GM23338 (cell line): ENCODE measurements around the gene NFYA.

Experiments
- CREB1 ChIP-seq: fragments of 250-450 bp; sonication (Bioruptor Pico); IDR thresholded peaks from 2 replicates; pipeline ENCODE4 v1.5.0; 2020; ENCODE audit warnings: low read depth, mild to moderate bottlenecking, moderate library complexity
- CTCF ChIP-seq, 2 experiments: fragments of 200-600 bp in 1 of 2; sonication (generic) in 1 of 2; conservative IDR thresholded peaks; 2 replicates each; pipeline versions ENCODE4 v1.5.1 to v1.6.1; 2016 to 2017; ENCODE audit warnings: antibody characterized with exemption in 2 of 2, low read depth in 2 of 2, mild to moderate bottlenecking in 2 of 2, moderate library complexity in 1 of 2
- EZH2 ChIP-seq: fragments of 200-600 bp; sonication (generic); IDR thresholded peaks from one replicate; pipeline ENCODE4 v1.8.0; 2017; ENCODE audit warnings: antibody characterized with exemption, mild to moderate bottlenecking, low read depth; ENCODE audit not compliant: unreplicated experiment
- EZH2phosphoT487 ChIP-seq: fragments of 200-600 bp; sonication (generic); IDR thresholded peaks from one replicate; pipeline ENCODE4 v1.8.1; 2018; ENCODE audit warnings: antibody characterized with exemption; ENCODE audit not compliant: unreplicated experiment
- JUNB ChIP-seq: IDR thresholded peaks from one replicate; pipeline ENCODE4 v1.6.1; 2016; ENCODE audit warnings: antibody characterized with exemption; ENCODE audit not compliant: unreplicated experiment
- NANOG ChIP-seq: IDR thresholded peaks from 2 replicates; pipeline ENCODE4 v1.6.1; 2016; ENCODE audit warnings: antibody characterized with exemption, borderline replicate concordance
- POLR2AphosphoS5 ChIP-seq: IDR thresholded peaks from 2 replicates; pipeline ENCODE4 v1.6.1; 2016; ENCODE audit warnings: antibody characterized with exemption, low read depth
- REST ChIP-seq: IDR thresholded peaks from one replicate; pipeline ENCODE4 v1.6.1; 2018; ENCODE audit warnings: antibody characterized with exemption; ENCODE audit not compliant: unreplicated experiment
- STAT1 ChIP-seq: IDR thresholded peaks from one replicate; pipeline ENCODE4 v1.6.1; 2016; ENCODE audit warnings: antibody characterized with exemption; ENCODE audit not compliant: unreplicated experiment
- ZNF114 ChIP-seq: fragments of 250-450 bp; sonication (Bioruptor Pico); IDR thresholded peaks from 2 replicates; pipeline ENCODE4 v1.5.0; 2020; ENCODE audit warnings: mild to moderate bottlenecking, moderate library complexity
- TF ChIP-seq, protein P1 (sequence below): fragments of 250-450 bp; sonication (Bioruptor Pico); IDR thresholded peaks from 2 replicates; pipeline ENCODE4 v1.5.0; 2020; ENCODE audit warnings: mild to moderate bottlenecking, moderate library complexity

- no peak for TF ChIP-seq EZH2
- TF ChIP-seq ZNF114 (CRISPR knock-in tag): no peak
- TF ChIP-seq REST: no peak
- TF ChIP-seq CTCF (conservative IDR thresholded peaks at IDR 0.05; ENCODE audit: low read depth in 2 of 2): no peak
- no peak for TF ChIP-seq EZH2phosphoT487
- TF ChIP-seq POLR2AphosphoS5: no peak
- TF ChIP-seq, protein P1, sequence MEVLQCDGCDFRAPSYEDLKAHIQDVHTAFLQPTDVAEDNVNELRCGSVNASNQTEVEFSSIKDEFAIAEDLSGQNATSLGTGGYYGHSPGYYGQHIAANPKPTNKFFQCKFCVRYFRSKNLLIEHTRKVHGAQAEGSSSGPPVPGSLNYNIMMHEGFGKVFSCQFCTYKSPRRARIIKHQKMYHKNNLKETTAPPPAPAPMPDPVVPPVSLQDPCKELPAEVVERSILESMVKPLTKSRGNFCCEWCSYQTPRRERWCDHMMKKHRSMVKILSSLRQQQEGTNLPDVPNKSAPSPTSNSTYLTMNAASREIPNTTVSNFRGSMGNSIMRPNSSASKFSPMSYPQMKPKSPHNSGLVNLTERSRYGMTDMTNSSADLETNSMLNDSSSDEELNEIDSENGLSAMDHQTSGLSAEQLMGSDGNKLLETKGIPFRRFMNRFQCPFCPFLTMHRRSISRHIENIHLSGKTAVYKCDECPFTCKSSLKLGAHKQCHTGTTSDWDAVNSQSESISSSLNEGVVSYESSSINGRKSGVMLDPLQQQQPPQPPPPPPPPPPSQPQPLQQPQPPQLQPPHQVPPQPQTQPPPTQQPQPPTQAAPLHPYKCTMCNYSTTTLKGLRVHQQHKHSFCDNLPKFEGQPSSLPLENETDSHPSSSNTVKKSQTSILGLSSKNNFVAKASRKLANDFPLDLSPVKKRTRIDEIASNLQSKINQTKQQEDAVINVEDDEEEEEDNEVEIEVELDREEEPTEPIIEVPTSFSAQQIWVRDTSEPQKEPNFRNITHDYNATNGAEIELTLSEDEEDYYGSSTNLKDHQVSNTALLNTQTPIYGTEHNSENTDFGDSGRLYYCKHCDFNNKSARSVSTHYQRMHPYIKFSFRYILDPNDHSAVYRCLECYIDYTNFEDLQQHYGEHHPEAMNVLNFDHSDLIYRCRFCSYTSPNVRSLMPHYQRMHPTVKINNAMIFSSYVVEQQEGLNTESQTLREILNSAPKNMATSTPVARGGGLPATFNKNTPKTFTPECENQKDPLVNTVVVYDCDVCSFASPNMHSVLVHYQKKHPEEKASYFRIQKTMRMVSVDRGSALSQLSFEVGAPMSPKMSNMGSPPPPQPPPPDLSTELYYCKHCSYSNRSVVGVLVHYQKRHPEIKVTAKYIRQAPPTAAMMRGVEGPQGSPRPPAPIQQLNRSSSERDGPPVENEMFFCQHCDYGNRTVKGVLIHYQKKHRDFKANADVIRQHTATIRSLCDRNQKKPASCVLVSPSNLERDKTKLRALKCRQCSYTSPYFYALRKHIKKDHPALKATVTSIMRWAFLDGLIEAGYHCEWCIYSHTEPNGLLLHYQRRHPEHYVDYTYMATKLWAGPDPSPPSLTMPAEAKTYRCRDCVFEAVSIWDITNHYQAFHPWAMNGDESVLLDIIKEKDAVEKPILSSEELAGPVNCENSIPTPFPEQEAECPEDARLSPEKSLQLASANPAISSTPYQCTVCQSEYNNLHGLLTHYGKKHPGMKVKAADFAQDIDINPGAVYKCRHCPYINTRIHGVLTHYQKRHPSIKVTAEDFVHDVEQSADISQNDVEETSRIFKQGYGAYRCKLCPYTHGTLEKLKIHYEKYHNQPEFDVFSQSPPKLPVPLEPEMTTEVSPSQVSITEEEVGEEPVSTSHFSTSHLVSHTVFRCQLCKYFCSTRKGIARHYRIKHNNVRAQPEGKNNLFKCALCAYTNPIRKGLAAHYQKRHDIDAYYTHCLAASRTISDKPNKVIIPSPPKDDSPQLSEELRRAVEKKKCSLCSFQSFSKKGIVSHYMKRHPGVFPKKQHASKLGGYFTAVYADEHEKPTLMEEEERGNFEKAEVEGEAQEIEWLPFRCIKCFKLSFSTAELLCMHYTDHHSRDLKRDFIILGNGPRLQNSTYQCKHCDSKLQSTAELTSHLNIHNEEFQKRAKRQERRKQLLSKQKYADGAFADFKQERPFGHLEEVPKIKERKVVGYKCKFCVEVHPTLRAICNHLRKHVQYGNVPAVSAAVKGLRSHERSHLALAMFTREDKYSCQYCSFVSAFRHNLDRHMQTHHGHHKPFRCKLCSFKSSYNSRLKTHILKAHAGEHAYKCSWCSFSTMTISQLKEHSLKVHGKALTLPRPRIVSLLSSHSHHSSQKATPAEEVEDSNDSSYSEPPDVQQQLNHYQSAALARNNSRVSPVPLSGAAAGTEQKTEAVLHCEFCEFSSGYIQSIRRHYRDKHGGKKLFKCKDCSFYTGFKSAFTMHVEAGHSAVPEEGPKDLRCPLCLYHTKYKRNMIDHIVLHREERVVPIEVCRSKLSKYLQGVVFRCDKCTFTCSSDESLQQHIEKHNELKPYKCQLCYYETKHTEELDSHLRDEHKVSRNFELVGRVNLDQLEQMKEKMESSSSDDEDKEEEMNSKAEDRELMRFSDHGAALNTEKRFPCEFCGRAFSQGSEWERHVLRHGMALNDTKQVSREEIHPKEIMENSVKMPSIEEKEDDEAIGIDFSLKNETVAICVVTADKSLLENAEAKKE (CRISPR knock-in tag): no peak
- TF ChIP-seq CREB1 (CRISPR knock-in tag): no peak
- TF ChIP-seq STAT1: no peak
- no peak for TF ChIP-seq JUNB
- TF ChIP-seq NANOG: no peak
Observed at GRCh38 chr6:41085182-41085581, 12.4 kb downstream of the NFYA start.
